SK-N-SH (cell line): ENCODE results near the gene UBE3B. TPM values are rescaled to one million over a fixed set of nuclear protein-coding genes. Genes with fewer than 3 reads are reported as not detected.

Source experiments
- CTCF ChIA-PET: fragments of 300-600, 350-600 bp; formaldehyde crosslinking; extraction: SDS; loops from one replicate; lab custom pipeline; 2021; lab: Yijun Ruan, JAX
- POLR2A ChIA-PET: fragments of 350-600 bp; sonication (Branson Sonifier 250); formaldehyde crosslinking; extraction: SDS; loops from one replicate; lab custom pipeline; 2020; ENCODE audit warnings: antibody characterized with exemption, inconsistent platforms; lab: Yijun Ruan, JAX
- DNase-seq: peaks from one replicate; pipeline ENCODE4 v3.0.0; 2012
- H2AFZ ChIP-seq: fragments of 200-600 bp; sonication (generic); 2 replicates; pipeline ENCODE4 v1.8.1; 2016; ENCODE audit warnings: antibody characterized with exemption, mild to moderate bottlenecking, low read depth
- H3F3A ChIP-seq: fragments of 200-600 bp; sonication (generic); replicated peaks from 2 replicates; pipeline ENCODE3; 2016; ENCODE audit warnings: antibody characterized with exemption, mild to moderate bottlenecking; ENCODE audit not compliant: insufficient read depth
- H3K27ac ChIP-seq, 2 experiments: fragments of 200-500 bp in 1 of 2; fragments of 200-600 bp in 1 of 2; sonication (Bioruptor generic) in 1 of 2; sonication (generic), shearing (Covaris generic) in 1 of 2; 2 replicates each; pipeline versions ENCODE4 v1.5.1 to v1.6.1; 2014 to 2016; ENCODE audit warnings: low read depth in 2 of 2, inconsistent platforms in 1 of 2, low read length in 1 of 2, mild to moderate bottlenecking in 1 of 2, mixed read lengths in 1 of 2
- H3K27me3 ChIP-seq: fragments of 200-600 bp; sonication (generic), shearing (Covaris generic); 2 replicates; pipeline ENCODE4 v1.6.1; 2016; ENCODE audit warnings: mixed run types; ENCODE audit not compliant: insufficient read depth
- H3K36me3 ChIP-seq, 2 experiments: fragments of 200-500 bp in 1 of 2; fragments of 200-600 bp in 1 of 2; sonication (Bioruptor generic) in 1 of 2; sonication (generic) in 1 of 2; replicated peaks in 1 of 2; 2 replicates each; pipeline versions ENCODE3 to v1.5.1; 2014 to 2016; ENCODE audit warnings: low read length in 1 of 2, mild to moderate bottlenecking in 1 of 2; ENCODE audit not compliant: insufficient read depth in 2 of 2, control insufficient read depth in 1 of 2
- H3K4me1 ChIP-seq, 2 experiments: fragments of 200-500 bp in 1 of 2; fragments of 200-600 bp in 1 of 2; sonication (Bioruptor generic) in 1 of 2; sonication (generic), shearing (Covaris generic) in 1 of 2; 2 replicates each; pipeline versions ENCODE4 v1.5.1 to v1.6.1; 2014 to 2016; ENCODE audit warnings: low read depth in 1 of 2, low read length in 1 of 2, mixed run types in 1 of 2; ENCODE audit not compliant: insufficient read depth in 2 of 2, control insufficient read depth in 1 of 2
- H3K4me2 ChIP-seq: fragments of 200-600 bp; sonication (generic), shearing (Covaris generic); 2 replicates; pipeline ENCODE4 v1.6.1; 2017; ENCODE audit warnings: mixed run types
- H3K4me3 ChIP-seq, 2 experiments: fragments of 200-500 bp in 1 of 2; fragments of 200-600 bp in 1 of 2; sonication (Bioruptor generic) in 1 of 2; sonication (generic), shearing (Covaris generic) in 1 of 2; 2 replicates each; pipeline versions ENCODE4 v1.5.1 to v1.8.1; 2014 to 2016; ENCODE audit warnings: low read depth in 2 of 2, inconsistent platforms in 1 of 2, low read length in 1 of 2, mild to moderate bottlenecking in 1 of 2, mixed read lengths in 1 of 2, moderate library complexity in 1 of 2
- H3K79me2 ChIP-seq: fragments of 200-600 bp; sonication (generic); 2 replicates; pipeline ENCODE4 v1.8.1; 2017; ENCODE audit warnings: mild to moderate bottlenecking; ENCODE audit not compliant: insufficient read depth
- H3K9ac ChIP-seq: fragments of 200-600 bp; sonication (generic); 2 replicates; pipeline ENCODE4 v1.6.1; 2017; ENCODE audit warnings: mixed run types
- H3K9me2 ChIP-seq: fragments of 200-600 bp; sonication (generic); 2 replicates; pipeline ENCODE4 v1.6.1; 2017; ENCODE audit warnings: mixed run types
- H3K9me3 ChIP-seq: fragments of 200-600 bp; sonication (generic); 2 replicates; pipeline ENCODE4 v1.6.1; 2017; ENCODE audit warnings: mixed run types, mild to moderate bottlenecking, moderate library complexity
- H4K20me1 ChIP-seq: fragments of 200-600 bp; sonication (generic); 2 replicates; pipeline ENCODE4 v1.6.1; 2017; ENCODE audit warnings: mild to moderate bottlenecking, mixed run types; ENCODE audit not compliant: insufficient read depth
- FOSL2 ChIP-seq: IDR thresholded peaks from 2 replicates; pipeline ENCODE4 v1.4.0; 2012; ENCODE audit warnings: low read depth, mild to moderate bottlenecking, moderate library complexity, borderline replicate concordance
- FOXM1 ChIP-seq: IDR thresholded peaks from 2 replicates; pipeline ENCODE4 v1.4.0; 2012; ENCODE audit warnings: low read depth, mild to moderate bottlenecking
- GABPA ChIP-seq: IDR thresholded peaks from 2 replicates; pipeline ENCODE4 v1.4.0; 2012; ENCODE audit warnings: low read depth, mild to moderate bottlenecking
- GATA2 ChIP-seq: sonication (generic); formaldehyde crosslinking; IDR thresholded peaks from 2 replicates; pipeline ENCODE4 v1.5.0; 2020; ENCODE audit warnings: mild to moderate bottlenecking, missing genetic modification reagents
- IRF3 ChIP-seq: fragments of 150-350 bp; IDR thresholded peaks from 2 replicates; pipeline ENCODE4 v1.6.1; 2016; ENCODE audit warnings: mild to moderate bottlenecking, low read depth, low read length
- NFIC ChIP-seq: IDR thresholded peaks from 2 replicates; pipeline ENCODE4 v1.4.0; 2012; ENCODE audit warnings: borderline replicate concordance
- NRF1 ChIP-seq: IDR thresholded peaks from 2 replicates; pipeline ENCODE4 v1.6.1; 2012; ENCODE audit warnings: low read depth, mild to moderate bottlenecking, low read length
- RCOR1 ChIP-seq: fragments of 150-350 bp; IDR thresholded peaks from 2 replicates; pipeline ENCODE4 v1.6.1; 2017; ENCODE audit warnings: antibody characterized with exemption, low read length
- SIN3A ChIP-seq: IDR thresholded peaks from 2 replicates; pipeline ENCODE4 v1.6.1; 2012; ENCODE audit warnings: low read depth, mild to moderate bottlenecking, low read length, moderate library complexity, borderline replicate concordance
- SMC3 ChIP-seq: IDR thresholded peaks from 2 replicates; pipeline ENCODE4 v1.6.1; 2012; ENCODE audit warnings: low read depth, low read length, improper control_type of control experiment
- TCF12 ChIP-seq: IDR thresholded peaks from 2 replicates; pipeline ENCODE4 v1.4.0; 2012
- WGBS: methylation state at CpG from one replicate; pipeline ENCODE4 v1.1.6; 2017; ENCODE audit warnings: low lambda C conversion rate; 5-methylcytosine and 5-hydroxymethylcytosine counted together
- polyA plus RNA-seq, 3 experiments: library from polyadenylated mRNA; depleted of rRNA; stranded (reverse); fragments of >200 nt; gene quantifications; 2 replicates each; pipeline ENCODE4 v1.2.3, GENCODE V29; 2012
- TF ChIP-seq, protein P1 (sequence below): IDR thresholded peaks from 2 replicates; pipeline ENCODE4 v1.4.0; 2012; ENCODE audit warnings: low read depth, borderline replicate concordance
- TF ChIP-seq, protein P2 (sequence below): IDR thresholded peaks from 2 replicates; pipeline ENCODE4; 2012

Gene UBE3B
- polyA plus RNA-seq, 1 of the 3 experiments (the other 2 are of a cell fraction), result 28.6 TPM

DNA sequence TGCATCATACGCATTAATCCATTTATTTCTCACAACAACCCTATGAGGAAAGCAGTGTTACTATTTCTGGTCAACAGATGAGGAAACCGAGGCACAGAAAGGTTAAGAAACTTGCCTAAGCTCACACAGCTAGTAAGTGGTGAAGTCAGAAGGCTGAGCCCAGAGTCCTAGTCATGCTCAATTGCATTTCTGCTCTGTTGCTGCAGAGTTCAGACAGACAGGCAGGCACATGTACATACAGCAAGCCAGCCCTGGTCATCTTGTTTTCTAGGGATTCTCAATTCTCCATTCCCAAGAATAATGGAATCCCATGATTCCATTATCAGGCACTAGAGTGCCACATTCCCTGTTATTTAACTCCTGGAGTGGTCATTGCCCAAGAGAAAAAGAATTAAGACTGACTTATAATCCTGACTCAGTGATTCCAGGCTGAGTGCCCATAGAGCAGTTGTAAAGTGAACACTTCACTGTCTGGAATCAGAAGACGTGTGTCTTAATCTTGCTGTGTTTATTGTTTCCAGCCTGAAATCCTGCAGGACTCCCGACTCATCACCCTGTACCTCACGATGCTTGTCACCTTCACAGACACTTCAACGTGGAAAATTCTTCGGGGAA lies 10.7 kb downstream of the UBE3B start:
- no peaks in the 10 kb centered on the region for H3K27me3 ChIP-seq
- no peak overlapping the region for H3K9ac ChIP-seq
- H3K79me2 ChIP-seq, result no peaks in the 10 kb centered on the region
- no peak overlapping the region for H3K4me2 ChIP-seq
- H3K4me1 ChIP-seq, result no peaks in the 10 kb centered on the region
- H3K36me3 ChIP-seq, result peaks cover 53 to 92% of the 10 kb centered on the region in 2 experiments
- ChIA-PET CTCF (no interaction called here), POLR2A (no interaction called here)
- H4K20me1 ChIP-seq, result no peaks in the 10 kb centered on the region
- H3K9me3 ChIP-seq, result no peaks in the 10 kb centered on the region
- no peak overlapping the region for H3K27ac ChIP-seq
- no peaks in the 10 kb centered on the region for H3F3A ChIP-seq
- TF ChIP-seq SIN3A, result no peak
- no peak for TF ChIP-seq FOXM1
- no peak for TF ChIP-seq RCOR1
- no peak for TF ChIP-seq GATA2 (CRISPR knock-in tag)
- TF ChIP-seq NRF1, result no peak
- no peak for TF ChIP-seq IRF3
- TF ChIP-seq, protein P1, sequence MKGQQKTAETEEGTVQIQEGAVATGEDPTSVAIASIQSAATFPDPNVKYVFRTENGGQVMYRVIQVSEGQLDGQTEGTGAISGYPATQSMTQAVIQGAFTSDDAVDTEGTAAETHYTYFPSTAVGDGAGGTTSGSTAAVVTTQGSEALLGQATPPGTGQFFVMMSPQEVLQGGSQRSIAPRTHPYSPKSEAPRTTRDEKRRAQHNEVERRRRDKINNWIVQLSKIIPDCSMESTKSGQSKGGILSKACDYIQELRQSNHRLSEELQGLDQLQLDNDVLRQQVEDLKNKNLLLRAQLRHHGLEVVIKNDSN, result no peak
- no peak overlapping the region for H2AFZ ChIP-seq
- DNase-seq, result no peak
- no peak overlapping the region for H3K4me3 ChIP-seq
- no peaks in the 10 kb centered on the region for H3K9me2 ChIP-seq
- 81% methylated on average over 7 of the region's 7 CpGs for WGBS

- CTCF ChIA-PET, result interaction anchor here (0.6 to 2.0 kb wide), 2 partner anchors 9 to 61 kb away, joined by 3 to 5 read pairs; no protein-coding TSS in a partner anchor
- peaks cover 51 to 88% of the 10 kb centered on the region in 2 experiments for H3K36me3 ChIP-seq
- H3K4me1 ChIP-seq, result no peaks in the 10 kb centered on the region
- no peaks in the 10 kb centered on the region for H4K20me1 ChIP-seq
- no peak overlapping the region for H3K27ac ChIP-seq
- no peaks in the 10 kb centered on the region for H3K9me3 ChIP-seq
- no peaks in the 10 kb centered on the region for H3F3A ChIP-seq
- 87% methylated on average over 14 of the region's 14 CpGs for WGBS
- no peak overlapping the region for H2AFZ ChIP-seq
- DNase-seq, result no peak
- no peaks in the 10 kb centered on the region for H3K79me2 ChIP-seq
- no peaks in the 10 kb centered on the region for H3K27me3 ChIP-seq
- no peak overlapping the region for H3K9ac ChIP-seq
- no peak overlapping the region for H3K4me2 ChIP-seq
- POLR2A ChIA-PET, result no interaction called here
- H3K9me2 ChIP-seq, result no peaks in the 10 kb centered on the region
- TF ChIP-seq, protein P2, sequence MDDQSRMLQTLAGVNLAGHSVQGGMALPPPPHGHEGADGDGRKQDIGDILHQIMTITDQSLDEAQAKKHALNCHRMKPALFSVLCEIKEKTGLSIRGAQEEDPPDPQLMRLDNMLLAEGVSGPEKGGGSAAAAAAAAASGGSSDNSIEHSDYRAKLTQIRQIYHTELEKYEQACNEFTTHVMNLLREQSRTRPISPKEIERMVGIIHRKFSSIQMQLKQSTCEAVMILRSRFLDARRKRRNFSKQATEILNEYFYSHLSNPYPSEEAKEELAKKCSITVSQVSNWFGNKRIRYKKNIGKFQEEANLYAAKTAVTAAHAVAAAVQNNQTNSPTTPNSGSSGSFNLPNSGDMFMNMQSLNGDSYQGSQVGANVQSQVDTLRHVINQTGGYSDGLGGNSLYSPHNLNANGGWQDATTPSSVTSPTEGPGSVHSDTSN, result no peak
- TF ChIP-seq GABPA (no peak), FOSL2 (no peak), TCF12 (no peak), NFIC (no peak), RCOR1 (no peak), SMC3 (no peak)
- TF ChIP-seq, all 33 proteins: peak for 0
- no peak overlapping the region for H3K4me3 ChIP-seq
These were observed 11.9 kb downstream of the UBE3B start for GRCh38 chr12:109489016-109489954.
